Keratinocyte (primary cell): ENCODE results near the gene MPP4. TPM values are rescaled to one million over a fixed set of nuclear protein-coding genes. Genes with fewer than 3 reads are reported as not detected.
A peak's percentile ranks its signal among the peaks of the same experiment; 100 is the strongest.

ENCODE experiments used
- DNase-seq: peaks from one replicate; pipeline ENCODE4 v3.0.0-alpha.2; 2011; ENCODE audit warnings: low read depth, missing footprints, low spot score
- FAIRE-seq: peaks from 2 replicates; lab custom pipeline; 2011; peaks lifted over from hg19 to GRCh38; lab: Jason Lieb, UNC
- H2AFZ ChIP-seq: 2 replicates; pipeline ENCODE4 v1.6.0; 2012; ENCODE audit warnings: low read length, control low read depth, inconsistent platforms; ENCODE audit not compliant: control insufficient read depth
- H3K27ac ChIP-seq: 2 replicates; pipeline ENCODE4 v1.5.1; 2011; ENCODE audit warnings: low read length; ENCODE audit not compliant: control insufficient read depth, insufficient read depth
- H3K27me3 ChIP-seq: 3 replicates; pipeline ENCODE4 v1.6.0; 2011; ENCODE audit warnings: low read length; ENCODE audit not compliant: control insufficient read depth, insufficient read depth; ENCODE audit errors: extremely low read depth
- H3K36me3 ChIP-seq, 2 experiments: 2 replicates in 1 of 2; 3 replicates in 1 of 2; pipeline ENCODE4 v1.5.1; 2011; ENCODE audit warnings: low read length in 2 of 2, mild to moderate bottlenecking in 1 of 2; ENCODE audit not compliant: control insufficient read depth in 2 of 2, insufficient read depth in 2 of 2; ENCODE audit errors: extremely low read depth in 1 of 2
- H3K4me1 ChIP-seq: 3 replicates; pipeline ENCODE4 v1.5.1; 2011; ENCODE audit warnings: low read length; ENCODE audit not compliant: control insufficient read depth, insufficient read depth; ENCODE audit errors: extremely low read depth
- H3K4me2 ChIP-seq: 3 replicates; pipeline ENCODE4 v1.6.0; 2011; ENCODE audit warnings: low read depth, low read length; ENCODE audit not compliant: control insufficient read depth, insufficient read depth; ENCODE audit errors: extremely low read depth
- H3K4me3 ChIP-seq, 3 experiments: fragments of 200-600 bp in 1 of 3; sonication (generic) in 1 of 3; 2 replicates in 2 of 3; 3 replicates in 1 of 3; pipeline ENCODE4 v1.5.1; 2011 to 2016; ENCODE audit warnings: low read length in 3 of 3, mild to moderate bottlenecking in 3 of 3, control low read depth in 2 of 3, inconsistent platforms in 1 of 3, low read depth in 1 of 3, mixed read lengths in 1 of 3, mixed run types in 1 of 3, moderate library complexity in 1 of 3; ENCODE audit not compliant: control insufficient read depth in 2 of 3, insufficient read depth in 2 of 3; ENCODE audit errors: extremely low read depth in 1 of 3
- H3K79me2 ChIP-seq: 2 replicates; pipeline ENCODE4 v1.6.0; 2012; ENCODE audit warnings: low read length; ENCODE audit not compliant: control insufficient read depth, insufficient read depth
- H3K9ac ChIP-seq: 3 replicates; pipeline ENCODE4 v1.6.0; 2011; ENCODE audit warnings: low read length; ENCODE audit not compliant: control insufficient read depth, insufficient read depth; ENCODE audit errors: extremely low read depth
- H3K9me1 ChIP-seq: 3 replicates; pipeline ENCODE4 v1.6.0; 2011; ENCODE audit warnings: low read length; ENCODE audit not compliant: control insufficient read depth, insufficient read depth; ENCODE audit errors: extremely low read depth
- H3K9me3 ChIP-seq: 2 replicates; pipeline ENCODE4 v1.5.1; 2012; ENCODE audit warnings: low read depth, low read length; ENCODE audit not compliant: control insufficient read depth
- H4K20me1 ChIP-seq: 3 replicates; pipeline ENCODE4 v1.6.0; 2011; ENCODE audit warnings: low read length; ENCODE audit not compliant: control insufficient read depth, insufficient read depth; ENCODE audit errors: extremely low read depth
- CTCF ChIP-seq, 3 experiments: IDR thresholded peaks in 1 of 3; conservative IDR thresholded peaks in 1 of 3; optimal IDR thresholded peaks in 1 of 3; 2 replicates in 2 of 3; 3 replicates in 1 of 3; pipeline versions ENCODE3 to v1.5.1; 2011; ENCODE audit warnings: low read length in 3 of 3, mild to moderate bottlenecking in 3 of 3, moderate library complexity in 2 of 3, control low read depth in 1 of 3, inconsistent platforms in 1 of 3; ENCODE audit not compliant: insufficient read depth in 2 of 3; ENCODE audit errors: extremely low read depth in 1 of 3
- EZH2 ChIP-seq: IDR thresholded peaks from one replicate; pipeline ENCODE4 v1.6.1; 2012; ENCODE audit warnings: inconsistent platforms, mild to moderate bottlenecking, low read length, moderate library complexity
- dilution Hi-C: fragments of 300-500 bp; cut with MboI; formaldehyde crosslinking; loops from one replicate; pipeline ENCODE4 v1.7.0; 2020; ENCODE audit warnings: low sequenced_read_pairs; ENCODE audit not compliant: extremely low pct_ligation_motif_present
- polyA minus RNA-seq, 3 experiments: library from RNA; depleted of rRNA, polyadenylated mRNA; stranded (reverse); fragments of >200 nt; gene quantifications; 1 replicate in 1 of 3; 2 replicates in 1 of 3; 3 replicates in 1 of 3; pipeline ENCODE4 v1.2.3, GENCODE V29; 2011
- polyA plus RNA-seq, 5 experiments: library from polyadenylated mRNA; depleted of rRNA in 3 of 5; stranded (reverse) in 3 of 5; stranded (forward) in 1 of 5; unstranded in 1 of 5; fragments of >200 nt; gene quantifications; 1 replicate in 1 of 5; 2 replicates in 3 of 5; 3 replicates in 1 of 5; pipeline versions ENCODE4 v1.2.1 to v1.2.3, GENCODE V29; 2011 to 2012; ENCODE audit warnings: missing spikeins in 2 of 5, low read depth in 1 of 5, low replicate concordance in 1 of 5

Gene MPP4
- polyA plus RNA-seq (0.27 to 0.63 TPM (median 0.42 TPM) in 3 replicates), polyA minus RNA-seq (0.49 to 0.86 TPM (median 0.59 TPM) in 3 replicates)
- polyA plus RNA-seq (2011; ENCODE audit: low read depth), result not detected
- 0.13 TPM in 2 replicates for polyA plus RNA-seq (2011; cell fraction: cytosol; rRNA removed)
- 1.1 and 1.3 TPM in 2 replicates for polyA plus RNA-seq (2011; cell fraction: nucleus; rRNA removed)
- polyA plus RNA-seq (2012; ENCODE audit: low replicate concordance), result 0.11 and 0.26 TPM in 2 replicates
- not detected for polyA minus RNA-seq (2011; cell fraction: cytosol; rRNA and poly(A)+ RNA removed)
- polyA minus RNA-seq (2011; cell fraction: nucleus; rRNA and poly(A)+ RNA removed), result 1.1 and 2.9 TPM in 2 replicates

GRCh38 chr2:201698588-201699226, at the start of gene MPP4:
MPP4 (minus strand) TSS chr2:201698644; CDS start chr2:201693954, 4,690 bp downstream.
- DNase-seq, result no peak
- TF ChIP-seq CTCF (optimal IDR thresholded peaks at IDR 0.05 in 1 of 3, IDR thresholded peaks at IDR 0.05 in 1 of 3, conservative IDR thresholded peaks at IDR 0.05 in 1 of 3; ENCODE audit: extremely low read depth in 1 of 3, insufficient read depth in 2 of 3, low read length in 3 of 3), result no peak
- no peak for TF ChIP-seq EZH2
- Histone ChIP-seq H3K4me2 (peak within 1 kb of the TSS; percentile 30), H3K27me3 (no peaks in the 10 kb centered on the region), H3K4me3 (no peak within 1 kb of the TSS), H3K9me3 (no peaks in the 10 kb centered on the region), H3K4me1 (peaks cover 43% of the 10 kb centered on the region), H3K79me2 (no peaks in the 10 kb centered on the region), H3K36me3 (peaks cover 5 to 7% of the 10 kb centered on the region in 2 experiments), H2AFZ (no peak within 1 kb of the TSS), H3K27ac (peak within 1 kb of the TSS; percentile 30), H3K9me1 (no peaks in the 10 kb centered on the region), H4K20me1 (no peaks in the 10 kb centered on the region), H3K9ac (no peak within 1 kb of the TSS)
- dilution Hi-C loops, result no loop called here
- peak; percentile 70 for FAIRE-seq

DNA sequence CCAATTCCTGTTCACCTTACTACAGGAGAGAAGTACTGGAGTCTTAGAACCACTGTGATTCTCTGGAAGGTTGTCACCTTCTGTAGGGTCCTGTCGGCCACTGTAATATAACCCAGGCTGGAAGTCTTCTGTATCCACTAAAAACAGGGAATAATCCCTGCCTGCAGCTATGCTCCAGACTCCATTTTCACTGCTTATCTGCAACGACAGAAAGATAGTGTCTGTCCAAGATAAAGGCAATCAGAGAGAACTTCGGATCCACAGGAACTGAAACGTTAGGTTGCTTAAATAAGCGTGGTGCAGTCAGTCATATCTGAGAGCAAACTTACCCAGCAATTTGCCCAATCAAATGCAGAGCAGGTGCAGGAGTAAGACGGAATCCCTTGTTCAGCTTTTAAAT, 48.1 kb upstream of the MPP4 start:
- TF ChIP-seq EZH2 (no peak), CTCF (optimal IDR thresholded peaks at IDR 0.05 in 1 of 3, IDR thresholded peaks at IDR 0.05 in 1 of 3, conservative IDR thresholded peaks at IDR 0.05 in 1 of 3; ENCODE audit: extremely low read depth in 1 of 3, insufficient read depth in 2 of 3, low read length in 3 of 3) (no peak)
- H4K20me1 ChIP-seq, result peaks cover 4% of the 10 kb centered on the region
- dilution Hi-C loops, result no loop called here
- no peaks in the 10 kb centered on the region for H3K9me1 ChIP-seq
- no peak overlapping the region for H3K4me3 ChIP-seq
- H3K9ac ChIP-seq, result no peak overlapping the region
- no peaks in the 10 kb centered on the region for H3K4me1 ChIP-seq
- H3K27ac ChIP-seq, result no peak overlapping the region
- no peaks in the 10 kb centered on the region for H3K79me2 ChIP-seq
- H3K4me2 ChIP-seq, result no peak overlapping the region
- DNase-seq (no peak), FAIRE-seq (no peak)
- peaks cover 14 to 20% of the 10 kb centered on the region in 2 experiments for H3K36me3 ChIP-seq
- no peaks in the 10 kb centered on the region for H3K9me3 ChIP-seq
- no peak overlapping the region for H2AFZ ChIP-seq
- H3K27me3 ChIP-seq, result no peaks in the 10 kb centered on the region
